Memory B cell (primary cell): Measurements from ENCODE around the gene HTATSF1.

ENCODE experiments used
- ATAC-seq: fragments of 150-1000 bp; cut with Tn5 transposase; 2 replicates; pipeline ENCODE4 v1.10.0; 2021; ENCODE audit warnings: low read depth, mild to moderate bottlenecking, moderate library complexity
- DNase-seq, 2 donors: peaks; one replicate each; pipeline ENCODE4 v3.0.0; 2022; ENCODE audit warnings: low spot score in 2 of 2
- H3K27ac Mint-ChIP-seq: one replicate; pipeline ENCODE4 v1.8.0; 2022; ENCODE audit warnings: mild to moderate bottlenecking, moderate library complexity, mixed read lengths
- H3K27me3 Mint-ChIP-seq: one replicate; pipeline ENCODE4 v1.8.0; 2022; ENCODE audit warnings: mixed read lengths
- H3K36me3 Mint-ChIP-seq: one replicate; pipeline ENCODE4 v1.8.0; 2022; ENCODE audit warnings: mild to moderate bottlenecking, mixed read lengths
- H3K4me1 Mint-ChIP-seq: one replicate; pipeline ENCODE4 v1.8.0; 2022; ENCODE audit warnings: mixed read lengths
- H3K4me3 Mint-ChIP-seq: one replicate; pipeline ENCODE4 v1.8.0; 2022; ENCODE audit warnings: mild to moderate bottlenecking, moderate library complexity, mixed read lengths
- H3K9me3 Mint-ChIP-seq: one replicate; pipeline ENCODE4 v1.8.0; 2022; ENCODE audit warnings: mixed read lengths

Gene HTATSF1

DNA sequence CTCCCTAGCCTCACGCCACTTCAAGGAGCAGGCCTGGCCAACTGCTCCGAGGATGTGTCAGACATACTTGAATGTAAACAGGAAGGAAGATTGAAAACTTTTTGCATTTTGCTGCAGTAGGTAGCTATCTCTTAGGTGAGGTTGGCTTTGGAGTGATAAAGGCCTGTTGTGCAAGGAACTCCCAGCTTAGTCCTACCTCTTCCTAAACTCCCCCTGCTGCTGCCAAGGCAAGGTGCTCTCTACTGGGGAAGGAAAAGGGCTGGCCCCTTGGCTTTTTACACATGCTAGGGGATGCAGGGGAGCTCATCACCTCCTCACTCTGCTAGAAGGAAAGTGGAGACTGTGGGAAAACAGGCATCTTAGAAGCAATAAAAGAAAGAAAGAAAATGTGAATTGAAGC, 20.4 kb upstream of the HTATSF1 start:
- Mint-ChIP-seq H3K9me3 (no peaks in the 10 kb centered on the region), H3K36me3 (no peaks in the 10 kb centered on the region), H3K4me1 (no peaks in the 10 kb centered on the region), H3K4me3 (no peak overlapping the region), H3K27ac (no peak overlapping the region), H3K27me3 (peaks cover 8% of the 10 kb centered on the region)
- no peak for ATAC-seq
- no peak for DNase-seq

DNA sequence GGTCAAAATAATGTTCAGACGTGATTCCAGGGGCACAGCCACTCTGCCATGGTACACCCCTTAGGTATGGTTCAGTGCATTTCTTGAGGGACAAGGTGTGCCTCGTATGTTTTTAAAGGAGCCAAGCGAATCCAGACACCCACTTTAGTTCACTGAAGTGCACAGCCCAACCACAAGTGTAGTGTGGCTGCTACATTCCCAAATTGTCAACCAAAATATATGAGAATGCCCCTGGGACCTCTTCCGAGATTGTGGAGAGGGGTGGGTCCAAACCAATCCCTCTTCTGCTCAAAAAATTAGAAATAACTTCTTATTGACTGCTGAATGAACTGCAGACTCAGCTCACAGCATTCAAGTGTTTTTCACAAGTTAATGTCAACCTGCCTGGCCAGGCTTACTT, 17.0 kb upstream of the HTATSF1 start:
- no peak overlapping the region for H3K4me3 Mint-ChIP-seq
- no peaks in the 10 kb centered on the region for H3K4me1 Mint-ChIP-seq
- ATAC-seq (no peak), DNase-seq (no peak)
- no peak overlapping the region for H3K27ac Mint-ChIP-seq
- no peaks in the 10 kb centered on the region for H3K9me3 Mint-ChIP-seq
- H3K36me3 Mint-ChIP-seq, result no peaks in the 10 kb centered on the region
- peaks cover 3% of the 10 kb centered on the region for H3K27me3 Mint-ChIP-seq

DNA sequence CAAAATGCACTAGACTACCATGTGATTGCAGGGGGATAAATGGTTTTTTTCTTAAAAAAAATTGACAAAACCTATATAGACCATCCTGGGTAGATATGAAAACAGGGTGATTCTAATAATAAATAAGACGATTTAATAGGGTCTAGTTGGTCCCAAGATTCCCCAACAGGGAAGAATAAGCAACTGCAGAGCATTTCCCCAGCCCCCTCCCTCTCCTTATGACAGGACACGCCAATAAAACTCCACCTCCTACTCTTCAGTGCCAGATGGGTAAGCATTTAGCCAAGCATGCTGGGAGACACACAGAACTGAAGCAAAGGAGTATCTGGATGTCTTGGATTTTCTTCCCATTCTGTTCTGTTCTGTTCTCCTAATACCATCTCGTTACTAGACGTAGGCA, 9.7 kb upstream of the HTATSF1 start, which contains the start of gene BRS3:
Gene BRS3 (plus strand): TSS at position 301 of the 400 bp plus-strand sequence. CDS start 168 bp downstream, outside the sequence.
- no peak for DNase-seq
- no peaks in the 10 kb centered on the region for H3K9me3 Mint-ChIP-seq
- no peaks in the 10 kb centered on the region for H3K36me3 Mint-ChIP-seq
- H3K27ac Mint-ChIP-seq, result no peak within 1 kb of the TSS
- H3K4me3 Mint-ChIP-seq, result no peak within 1 kb of the TSS
- no peak for ATAC-seq
- H3K27me3 Mint-ChIP-seq, result peaks cover 9% of the 10 kb centered on the region
- peaks cover 4% of the 10 kb centered on the region for H3K4me1 Mint-ChIP-seq

DNA sequence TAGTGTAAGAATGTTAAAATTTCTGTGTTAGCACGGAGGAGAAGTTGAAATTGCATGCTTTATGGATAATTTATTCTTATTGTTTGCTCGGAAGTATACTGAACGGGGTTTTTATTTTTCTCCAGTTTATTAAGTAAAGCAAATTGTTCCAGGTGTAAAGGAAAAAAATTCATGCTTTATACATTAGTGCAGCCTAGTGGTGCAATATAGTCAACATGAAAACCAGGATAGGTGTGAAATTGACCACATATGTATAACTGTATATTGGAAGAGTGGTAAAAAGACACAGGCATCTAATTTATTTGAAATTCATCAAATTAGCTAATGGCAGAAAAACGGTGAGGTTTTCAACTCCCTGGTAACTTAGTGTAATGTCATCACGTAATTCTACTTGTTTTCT, 8.7 kb upstream of the HTATSF1 start:
- Mint-ChIP-seq H3K27me3 (peaks cover 6% of the 10 kb centered on the region), H3K9me3 (no peaks in the 10 kb centered on the region), H3K27ac (no peak overlapping the region), H3K36me3 (no peaks in the 10 kb centered on the region), H3K4me3 (no peak overlapping the region), H3K4me1 (peaks cover 4% of the 10 kb centered on the region)
- no peak for ATAC-seq
- DNase-seq, result no peak

DNA sequence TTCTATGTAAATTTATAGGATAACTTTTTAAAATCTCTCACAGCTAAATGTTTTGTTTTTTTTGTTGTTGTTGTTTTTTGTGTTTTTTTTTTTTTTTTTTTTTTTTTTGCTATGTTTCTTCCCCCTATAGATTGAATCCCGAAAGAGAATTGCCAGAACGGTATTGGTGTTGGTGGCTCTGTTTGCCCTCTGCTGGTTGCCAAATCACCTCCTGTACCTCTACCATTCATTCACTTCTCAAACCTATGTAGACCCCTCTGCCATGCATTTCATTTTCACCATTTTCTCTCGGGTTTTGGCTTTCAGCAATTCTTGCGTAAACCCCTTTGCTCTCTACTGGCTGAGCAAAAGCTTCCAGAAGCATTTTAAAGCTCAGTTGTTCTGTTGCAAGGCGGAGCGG, 5.6 kb upstream of the HTATSF1 start:
- no peaks in the 10 kb centered on the region for H3K36me3 Mint-ChIP-seq
- DNase-seq (no peak), ATAC-seq (no peak)
- H3K4me1 Mint-ChIP-seq, result peaks cover 4% of the 10 kb centered on the region
- no peak overlapping the region for H3K27ac Mint-ChIP-seq
- no peaks in the 10 kb centered on the region for H3K9me3 Mint-ChIP-seq
- H3K4me3 Mint-ChIP-seq, result no peak overlapping the region
- peaks cover 6% of the 10 kb centered on the region for H3K27me3 Mint-ChIP-seq

DNA sequence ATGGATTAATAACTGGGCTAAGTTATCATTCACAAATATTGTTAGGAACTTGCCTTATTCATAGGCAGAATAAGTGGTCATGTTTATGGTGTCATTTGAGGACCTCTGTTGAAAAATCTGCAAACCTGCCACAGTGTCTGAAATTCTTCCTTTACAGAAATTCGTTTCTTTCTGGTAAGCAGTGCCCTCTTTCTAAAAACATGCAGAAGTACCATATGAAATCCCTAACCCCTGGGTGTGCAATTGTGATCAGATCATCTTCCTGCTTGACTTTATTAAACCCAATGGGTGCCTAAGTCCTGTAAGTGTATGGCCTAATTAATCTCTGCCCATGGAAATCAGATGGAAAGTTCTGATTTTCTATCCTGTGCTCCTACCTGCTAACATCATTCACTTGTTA, 4.4 kb upstream of the HTATSF1 start:
- ATAC-seq (no peak), DNase-seq (no peak)
- no peaks in the 10 kb centered on the region for H3K36me3 Mint-ChIP-seq
- H3K4me1 Mint-ChIP-seq, result peaks cover 4% of the 10 kb centered on the region
- no peak overlapping the region for H3K27ac Mint-ChIP-seq
- no peak overlapping the region for H3K4me3 Mint-ChIP-seq
- no peaks in the 10 kb centered on the region for H3K9me3 Mint-ChIP-seq
- H3K27me3 Mint-ChIP-seq, result peaks cover 6% of the 10 kb centered on the region

DNA sequence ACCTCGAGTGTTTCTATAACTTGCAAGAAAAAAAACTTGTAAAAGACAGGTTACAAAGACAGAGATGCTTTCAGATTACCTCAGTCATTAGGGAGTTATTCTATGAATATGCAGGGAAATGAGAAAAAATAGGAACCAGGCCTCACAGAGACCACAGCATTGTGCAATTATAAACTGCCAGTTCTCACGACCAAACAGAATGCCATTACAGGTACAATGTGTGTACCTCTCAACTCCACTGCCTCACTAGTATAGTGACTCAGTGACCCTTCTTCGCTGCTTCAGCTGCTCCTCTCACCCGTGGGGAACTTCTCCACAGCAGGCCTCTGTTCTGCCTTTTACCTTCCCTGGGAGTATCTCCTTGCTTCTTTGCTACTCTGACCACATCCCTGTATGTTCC, 2.3 kb upstream of the HTATSF1 start:
- H3K4me3 Mint-ChIP-seq, result no peak overlapping the region
- DNase-seq (no peak), ATAC-seq (no peak)
- H3K27ac Mint-ChIP-seq, result no peak overlapping the region
- peaks cover 1% of the 10 kb centered on the region for H3K36me3 Mint-ChIP-seq
- no peaks in the 10 kb centered on the region for H3K9me3 Mint-ChIP-seq
- peaks cover 8% of the 10 kb centered on the region for H3K4me1 Mint-ChIP-seq
- H3K27me3 Mint-ChIP-seq, result peaks cover 3% of the 10 kb centered on the region

DNA sequence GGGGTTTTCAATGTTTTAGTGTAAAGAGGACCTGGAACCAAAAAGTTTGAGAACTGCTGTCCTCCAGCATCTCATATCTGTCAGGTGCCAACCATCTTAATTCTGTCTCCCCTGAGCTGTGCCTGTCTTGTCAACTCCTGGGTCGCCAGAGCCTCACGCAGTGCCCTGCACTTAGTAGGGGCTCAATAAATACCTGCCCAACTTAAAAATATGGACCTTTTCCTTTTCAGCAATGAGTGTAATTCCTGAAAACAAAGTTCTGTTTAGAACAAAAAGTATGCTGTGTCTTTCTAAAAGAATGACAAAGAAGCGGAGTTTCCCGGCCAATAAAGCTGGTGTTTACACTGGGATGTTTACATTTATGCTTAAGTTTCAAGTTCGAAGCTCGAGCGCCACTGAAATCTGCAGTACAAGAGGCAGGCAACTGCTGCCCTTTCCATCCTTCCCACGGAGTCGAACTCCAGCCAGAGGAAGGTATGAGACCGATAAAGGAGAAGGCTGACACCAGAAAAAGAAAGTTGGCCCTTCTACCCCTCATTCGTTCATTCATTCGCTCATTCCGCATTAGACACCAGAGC, 1.1 kb upstream of the HTATSF1 start:
- Mint-ChIP-seq H3K36me3 (peaks cover 1% of the 10 kb centered on the region), H3K4me1 (peaks cover 4% of the 10 kb centered on the region), H3K4me3 (peak overlapping the region; percentile 90), H3K27ac (peak overlapping the region; percentile 95), H3K9me3 (no peaks in the 10 kb centered on the region), H3K27me3 (no peaks in the 10 kb centered on the region)
- DNase-seq (no peak), ATAC-seq (no peak)

DNA sequence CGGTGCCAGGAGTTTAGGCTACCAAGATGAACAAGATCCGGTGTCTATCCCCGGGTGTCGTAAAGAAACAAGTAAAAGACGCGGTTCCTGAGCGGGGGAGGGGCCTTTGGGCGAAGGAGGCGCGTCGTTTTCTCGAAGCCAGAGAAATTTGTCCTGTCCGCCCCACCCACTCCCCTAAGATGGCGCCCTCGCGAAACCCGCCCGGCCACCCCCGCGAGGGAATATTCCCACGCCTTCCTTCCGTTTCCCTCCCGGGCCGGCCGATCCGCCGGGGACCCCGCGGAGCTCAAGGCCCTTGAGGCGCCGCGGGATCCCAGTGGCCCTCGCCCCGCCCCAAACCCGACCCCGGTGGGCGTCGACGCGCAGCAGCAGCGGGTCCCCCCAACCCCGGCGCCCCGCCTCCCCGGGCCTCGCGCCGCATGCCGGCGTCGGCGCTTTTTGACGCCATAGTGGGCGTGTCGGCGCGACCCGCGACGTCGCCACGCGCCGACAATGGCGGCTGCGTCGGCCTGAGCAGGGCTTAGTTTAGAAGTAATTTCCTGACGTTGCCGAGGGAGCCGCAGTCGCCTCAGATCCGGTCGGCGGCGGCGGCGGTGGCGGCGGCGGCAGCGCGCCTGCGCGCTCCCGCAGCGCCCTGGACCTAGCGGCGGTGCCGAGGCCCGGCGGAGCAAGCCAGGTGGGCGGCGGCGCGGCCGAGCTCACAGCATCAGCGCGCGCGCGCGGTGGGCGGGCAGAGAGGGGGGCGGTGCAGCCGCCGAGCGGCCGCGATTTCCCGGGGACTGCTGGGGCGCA, 432 bp upstream of the HTATSF1 start:
- Mint-ChIP-seq H3K36me3 (peaks cover 4% of the 10 kb centered on the region), H3K27me3 (no peaks in the 10 kb centered on the region), H3K9me3 (no peaks in the 10 kb centered on the region), H3K4me3 (peak overlapping the region; percentile 90), H3K4me1 (peaks cover 4% of the 10 kb centered on the region), H3K27ac (peak overlapping the region; percentile 95)
- peak; percentile 69 to 75 for DNase-seq
- ATAC-seq, result peak; percentile 75

DNA sequence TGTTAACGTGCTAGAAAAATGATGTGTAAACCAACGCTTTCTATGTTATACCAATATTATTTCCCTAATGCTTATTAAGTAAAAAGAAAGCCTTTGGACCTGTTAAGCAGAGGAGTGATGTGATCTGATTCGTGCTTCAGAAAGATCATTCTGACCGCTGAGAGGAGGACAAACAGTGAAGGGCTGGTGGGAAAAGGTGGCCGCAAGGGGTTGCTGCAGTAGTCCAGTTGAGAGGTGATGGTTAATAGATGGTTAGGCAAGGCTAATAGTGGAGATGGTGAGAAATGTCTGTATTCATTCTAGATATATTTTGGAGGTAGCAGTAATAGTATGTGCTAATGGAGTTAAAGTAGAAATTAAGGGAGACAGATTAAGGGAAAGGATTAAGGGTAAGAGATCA, 21.7 kb downstream of the HTATSF1 start:
- no peaks in the 10 kb centered on the region for H3K9me3 Mint-ChIP-seq
- DNase-seq (no peak), ATAC-seq (no peak)
- no peak overlapping the region for H3K27ac Mint-ChIP-seq
- H3K4me1 Mint-ChIP-seq, result no peaks in the 10 kb centered on the region
- no peaks in the 10 kb centered on the region for H3K36me3 Mint-ChIP-seq
- no peak overlapping the region for H3K4me3 Mint-ChIP-seq
- H3K27me3 Mint-ChIP-seq, result no peaks in the 10 kb centered on the region

DNA sequence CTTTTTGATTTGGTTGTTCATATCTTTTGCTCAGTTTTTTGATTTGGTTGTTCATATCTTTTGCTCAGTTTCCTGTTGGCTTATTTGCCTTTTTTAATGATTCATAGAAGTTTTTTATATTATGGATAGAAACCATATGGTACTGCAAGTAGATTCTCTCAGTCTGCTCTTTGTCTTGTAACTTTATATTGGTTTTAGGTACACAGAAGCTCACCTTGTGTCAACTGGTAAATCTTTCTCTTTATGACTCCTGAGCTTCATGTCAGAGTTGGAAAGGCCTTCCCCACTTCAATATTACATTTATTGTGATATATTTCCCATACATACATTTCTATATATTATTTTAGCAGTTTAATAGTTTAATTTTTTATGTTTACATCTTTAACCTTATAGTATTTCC, 26.4 kb downstream of the HTATSF1 start:
- no peak overlapping the region for H3K4me3 Mint-ChIP-seq
- no peak for ATAC-seq
- peaks cover 1% of the 10 kb centered on the region for H3K36me3 Mint-ChIP-seq

DNA sequence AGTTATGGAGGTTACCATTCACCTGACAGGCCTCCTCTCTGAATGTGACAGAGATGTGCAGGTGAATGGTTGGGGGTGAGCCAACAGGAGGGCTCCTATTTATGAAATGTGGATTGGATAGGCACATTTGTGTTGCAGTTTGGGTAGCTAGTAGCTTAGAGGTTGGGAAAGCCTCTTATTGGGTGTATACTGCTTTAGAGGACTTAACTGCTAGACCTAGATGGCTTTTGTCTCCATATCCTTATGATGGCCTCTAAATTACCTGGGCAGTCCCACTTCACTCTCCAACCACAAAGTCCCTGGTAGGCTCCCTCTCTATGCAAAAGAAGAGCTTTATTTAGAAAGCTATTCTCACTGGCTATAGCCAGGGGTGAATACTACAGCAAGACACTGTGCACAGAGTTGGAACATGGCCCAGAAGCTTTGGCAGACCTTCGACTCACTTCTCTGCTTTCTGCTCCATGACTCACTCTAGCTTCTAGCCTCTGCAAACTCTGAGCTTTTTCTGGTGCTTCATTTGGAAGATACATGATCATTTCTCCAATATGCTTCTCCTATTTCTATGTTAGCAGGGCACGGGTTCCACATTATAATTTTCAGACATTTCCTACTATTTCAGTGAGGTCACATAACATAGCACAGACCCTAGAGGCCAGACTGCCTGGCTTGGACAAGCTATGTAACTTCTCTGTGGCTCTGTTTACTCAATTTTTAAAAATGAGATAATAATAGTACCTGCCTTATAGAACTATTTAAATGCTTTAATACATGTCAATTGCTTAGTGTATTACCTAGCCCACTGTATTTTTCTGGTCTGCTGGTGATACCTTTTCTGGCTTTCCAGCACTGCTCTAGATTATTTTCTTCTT, 28.6 kb downstream of the HTATSF1 start:
- peaks cover 1% of the 10 kb centered on the region for H3K36me3 Mint-ChIP-seq
- DNase-seq, result no peak
- no peaks in the 10 kb centered on the region for H3K9me3 Mint-ChIP-seq
- H3K4me3 Mint-ChIP-seq, result no peak overlapping the region
- H3K4me1 Mint-ChIP-seq, result no peaks in the 10 kb centered on the region
- H3K27me3 Mint-ChIP-seq, result peaks cover 11% of the 10 kb centered on the region
- no peak overlapping the region for H3K27ac Mint-ChIP-seq
- no peak for ATAC-seq

More for the DNA sequence above, 26.4 kb downstream of the HTATSF1 start:
- H3K4me1 Mint-ChIP-seq, result no peaks in the 10 kb centered on the region
- H3K9me3 Mint-ChIP-seq, result no peaks in the 10 kb centered on the region
- DNase-seq, result no peak
- peaks cover 7% of the 10 kb centered on the region for H3K27me3 Mint-ChIP-seq
- no peak overlapping the region for H3K27ac Mint-ChIP-seq

DNA sequence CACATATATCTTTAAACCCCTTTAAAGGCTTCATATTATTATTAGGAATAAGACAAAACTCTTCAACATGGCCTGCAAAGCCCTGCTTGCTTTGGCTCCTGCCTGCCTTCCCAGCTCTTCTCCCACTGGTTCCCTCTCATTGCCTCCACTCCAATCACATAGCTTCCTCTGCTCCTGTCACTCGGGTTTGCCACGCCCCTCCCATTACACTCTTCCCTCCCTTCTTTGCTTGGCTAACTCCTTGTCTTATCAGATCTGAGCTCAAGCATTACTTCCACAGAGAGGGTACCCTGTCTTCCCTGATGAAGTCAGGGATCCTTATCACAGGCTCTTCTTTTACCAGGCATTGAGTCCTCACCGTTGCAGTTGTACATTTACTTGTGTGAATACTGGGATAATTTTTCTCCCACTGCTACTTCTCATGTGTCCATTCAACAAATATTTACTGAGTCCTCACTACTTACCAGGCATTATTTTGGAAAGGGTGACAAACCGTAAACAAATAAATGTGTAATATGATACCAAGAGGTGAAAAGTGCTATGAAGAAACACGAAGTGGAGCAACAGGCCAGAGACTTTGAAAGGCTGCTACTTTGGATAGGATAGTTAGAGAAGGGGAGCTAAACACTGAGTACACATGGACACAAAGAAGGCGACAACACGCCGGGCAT, 31.4 kb downstream of the HTATSF1 start:
- H3K27ac Mint-ChIP-seq, result no peak overlapping the region
- H3K9me3 Mint-ChIP-seq, result no peaks in the 10 kb centered on the region

DNA sequence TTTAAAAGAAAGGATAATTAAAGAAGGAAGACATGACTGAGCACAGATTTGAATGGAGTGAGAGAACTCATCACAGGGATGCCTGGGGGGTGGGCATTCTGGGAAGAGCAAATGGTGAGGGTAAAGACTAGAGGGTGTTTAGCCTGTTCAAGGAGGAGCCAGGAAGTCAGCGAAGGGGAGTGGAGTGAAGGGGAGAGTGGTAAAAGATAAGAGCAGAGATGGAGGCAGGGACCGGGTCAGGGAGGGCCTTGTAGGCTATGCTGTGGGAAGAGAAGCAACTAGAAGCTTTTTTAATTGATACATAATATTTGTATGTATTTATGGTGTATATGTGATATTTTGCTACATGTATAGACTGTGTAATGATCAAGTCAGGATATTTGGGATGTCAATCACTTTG, 32.4 kb downstream of the HTATSF1 start:
- ATAC-seq (no peak), DNase-seq (no peak)
- no peak overlapping the region for H3K27ac Mint-ChIP-seq
- peaks cover 1% of the 10 kb centered on the region for H3K36me3 Mint-ChIP-seq
- H3K4me1 Mint-ChIP-seq, result no peaks in the 10 kb centered on the region
- no peak overlapping the region for H3K4me3 Mint-ChIP-seq
- no peaks in the 10 kb centered on the region for H3K9me3 Mint-ChIP-seq
- peaks cover 11% of the 10 kb centered on the region for H3K27me3 Mint-ChIP-seq

More for the DNA sequence above, 31.4 kb downstream of the HTATSF1 start:
- no peak for DNase-seq
- no peaks in the 10 kb centered on the region for H3K4me1 Mint-ChIP-seq
- H3K4me3 Mint-ChIP-seq, result no peak overlapping the region
- H3K36me3 Mint-ChIP-seq, result peaks cover 1% of the 10 kb centered on the region
- H3K27me3 Mint-ChIP-seq, result peaks cover 11% of the 10 kb centered on the region
- no peak for ATAC-seq
